Retina (tissue), 1 donor: ENCODE data around the gene PLCH2.

ENCODE experiments used
- DNase-seq: peaks from one replicate; pipeline ENCODE4 v3.0.0-alpha.2; 2016

PLCH2 gene

GRCh38 chr1:2502210-2502609 is 26.1 kb downstream of the PLCH2 start:
- no peak for DNase-seq

GRCh38 chr1:2502661-2503553 is 26.8 kb downstream of the PLCH2 start:
- DNase-seq = no peak

DNA sequence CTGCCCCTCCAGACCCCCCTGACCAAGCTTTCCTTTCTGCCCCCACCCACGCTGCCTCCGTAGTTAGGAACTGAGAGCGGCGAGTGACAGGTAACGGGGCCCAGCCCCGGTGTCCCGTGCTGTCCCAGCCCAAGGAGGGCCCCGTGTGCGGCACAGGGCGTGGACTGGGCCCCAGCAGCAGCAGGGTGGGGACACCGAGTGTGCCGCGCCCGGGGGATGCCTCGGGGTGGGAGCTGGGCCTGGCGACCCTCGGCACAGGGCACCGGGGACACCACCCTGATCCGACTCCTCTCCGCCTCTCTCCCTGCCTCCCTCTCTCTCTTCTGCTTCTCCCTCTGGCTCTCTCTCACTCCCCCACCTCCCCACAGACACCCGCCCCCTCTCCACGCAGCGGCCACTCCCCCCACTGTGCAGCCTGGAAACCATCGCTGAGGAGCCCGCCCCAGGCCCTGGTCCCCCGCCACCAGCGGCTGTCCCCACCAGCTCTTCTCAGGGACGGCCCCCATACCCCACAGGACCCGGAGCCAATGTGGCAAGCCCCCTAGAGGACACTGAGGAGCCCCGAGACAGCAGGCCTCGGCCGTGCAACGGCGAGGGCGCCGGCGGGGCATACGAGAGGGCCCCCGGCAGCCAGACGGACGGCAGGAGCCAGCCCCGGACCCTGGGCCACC is 27.6 kb downstream of the PLCH2 start:
- no peak for DNase-seq

DNA sequence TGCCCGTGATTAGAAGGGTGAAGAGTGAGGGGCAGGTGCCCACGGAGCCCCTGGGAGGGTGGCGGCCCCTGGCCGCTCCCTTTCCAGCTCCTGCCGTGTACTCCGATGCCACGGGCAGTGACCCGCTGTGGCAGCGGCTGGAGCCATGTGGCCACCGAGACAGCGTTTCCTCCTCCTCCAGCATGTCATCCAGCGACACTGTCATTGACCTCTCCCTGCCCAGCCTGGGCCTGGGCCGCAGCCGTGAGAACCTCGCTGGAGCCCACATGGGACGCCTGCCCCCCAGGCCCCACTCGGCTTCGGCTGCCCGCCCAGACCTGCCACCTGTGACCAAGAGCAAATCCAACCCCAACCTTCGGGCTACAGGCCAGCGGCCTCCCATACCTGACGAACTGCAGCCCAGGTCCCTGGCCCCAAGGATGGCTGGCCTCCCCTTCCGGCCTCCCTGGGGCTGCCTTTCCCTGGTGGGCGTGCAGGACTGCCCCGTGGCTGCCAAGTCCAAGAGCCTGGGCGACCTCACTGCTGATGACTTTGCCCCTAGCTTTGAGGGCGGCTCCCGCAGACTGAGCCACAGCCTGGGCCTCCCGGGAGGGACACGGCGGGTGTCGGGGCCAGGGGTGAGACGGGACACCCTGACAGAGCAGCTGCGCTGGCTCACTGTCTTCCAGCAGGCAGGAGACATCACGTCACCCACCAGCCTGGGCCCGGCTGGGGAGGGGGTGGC is 28.3 kb downstream of the PLCH2 start:
- DNase-seq = peak; percentile 62

DNA sequence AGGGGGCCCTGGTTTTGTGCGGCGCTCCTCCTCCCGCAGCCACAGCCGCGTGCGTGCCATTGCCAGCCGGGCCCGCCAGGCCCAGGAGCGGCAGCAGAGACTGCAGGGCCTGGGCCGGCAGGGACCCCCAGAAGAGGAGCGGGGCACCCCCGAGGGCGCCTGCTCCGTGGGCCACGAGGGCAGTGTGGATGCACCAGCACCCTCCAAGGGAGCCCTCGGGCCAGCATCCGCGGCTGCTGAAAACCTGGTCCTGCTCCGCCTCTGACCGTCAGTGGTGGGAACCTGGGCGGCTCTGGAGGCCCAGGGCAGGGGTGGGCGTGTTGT is 28.8 kb downstream of the PLCH2 start:
- DNase-seq = no peak

- DNase-seq = no peak
These were observed 29.4 kb downstream of the PLCH2 start for GRCh38 chr1:2505461-2505994.

DNA sequence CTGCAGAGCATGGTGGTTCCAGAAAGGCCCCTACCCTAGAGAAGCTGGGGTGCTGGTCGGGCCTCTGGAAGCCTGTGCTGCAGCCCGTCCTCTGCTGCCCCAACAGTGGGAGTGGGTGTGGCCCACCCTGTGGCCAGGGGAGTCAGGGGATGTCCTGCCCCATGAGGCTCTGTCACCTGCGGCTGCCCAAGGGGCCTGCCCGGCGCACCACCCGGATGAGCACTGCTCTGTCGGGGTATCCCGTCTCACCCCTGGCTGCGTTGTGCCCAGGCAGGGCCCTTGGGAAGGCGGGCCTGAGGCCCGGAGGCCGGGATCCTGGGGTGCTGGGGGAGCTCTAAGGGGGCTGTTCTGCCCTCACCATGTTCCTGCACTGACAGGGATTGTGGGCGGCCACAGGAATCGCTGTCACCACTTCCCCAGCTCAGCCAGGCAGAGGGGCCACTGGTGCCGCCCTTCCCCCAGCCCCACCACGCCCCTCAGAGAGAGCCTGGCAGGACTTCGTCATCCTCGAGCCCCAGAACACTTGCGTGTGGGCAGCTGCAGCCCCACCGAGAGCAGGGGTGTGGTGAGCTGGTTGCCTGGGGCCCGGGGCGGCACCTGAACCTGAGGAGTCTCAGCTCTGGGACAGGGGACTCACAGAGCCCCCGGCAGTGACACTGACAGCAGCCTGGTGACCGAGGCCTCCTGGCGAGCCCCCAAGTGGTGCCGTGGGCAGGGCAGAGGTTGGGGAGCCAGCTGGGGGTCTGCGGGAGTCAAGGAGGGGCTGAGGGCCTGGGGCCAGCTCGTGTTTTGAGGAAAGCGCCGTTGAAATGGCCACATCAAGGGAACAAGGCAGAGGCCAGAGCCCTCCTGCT is 30.1 kb downstream of the PLCH2 start:
- DNase-seq = no peak

GRCh38 chr1:2506901-2507565 is 30.9 kb downstream of the PLCH2 start:
- no peak for DNase-seq

DNA sequence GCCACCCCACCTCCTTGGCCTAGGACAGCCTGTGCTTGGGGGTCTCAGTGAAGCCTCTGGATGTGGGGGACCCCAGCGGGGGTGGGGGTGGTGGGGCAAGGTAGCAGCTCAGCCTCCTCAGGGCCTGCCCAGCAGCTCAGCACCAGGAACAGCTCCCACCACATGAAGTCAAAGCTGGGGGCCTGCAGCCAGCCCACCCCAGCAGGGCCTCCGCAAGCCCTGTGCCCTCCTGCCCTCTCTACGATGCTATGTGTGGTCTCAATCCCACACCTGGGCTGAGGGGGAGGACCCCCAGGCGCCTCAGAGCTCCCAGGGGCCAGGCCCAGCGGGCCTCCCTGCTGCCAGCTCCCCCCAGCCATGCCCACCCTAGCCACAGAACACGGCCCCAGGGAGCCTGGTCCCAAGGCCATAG is 31.7 kb downstream of the PLCH2 start:
- no peak for DNase-seq

DNA sequence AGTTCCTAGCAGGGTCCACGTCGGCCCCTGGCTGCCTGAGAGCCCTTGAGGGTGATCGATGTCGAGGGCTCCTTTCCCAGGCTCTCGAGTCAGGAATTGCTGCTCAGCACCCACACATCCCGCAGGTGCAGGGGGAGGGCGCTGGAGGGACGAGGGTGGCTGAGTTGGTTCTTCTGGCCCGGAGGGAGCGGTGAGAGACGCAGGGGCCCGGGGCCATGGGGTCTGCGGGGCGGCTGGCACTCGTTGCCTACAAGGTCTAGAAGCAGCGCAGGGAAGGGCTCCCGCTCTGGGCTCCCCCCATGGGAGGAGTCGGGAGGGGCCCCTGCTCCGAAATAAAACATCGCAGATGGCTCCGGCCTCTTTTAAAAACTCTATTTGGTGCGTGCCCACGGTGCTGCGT is 32.1 kb downstream of the PLCH2 start:
- DNase-seq = no peak

GRCh38 chr1:2508751-2509150 is 32.7 kb downstream of the PLCH2 start:
- DNase-seq = no peak

DNA sequence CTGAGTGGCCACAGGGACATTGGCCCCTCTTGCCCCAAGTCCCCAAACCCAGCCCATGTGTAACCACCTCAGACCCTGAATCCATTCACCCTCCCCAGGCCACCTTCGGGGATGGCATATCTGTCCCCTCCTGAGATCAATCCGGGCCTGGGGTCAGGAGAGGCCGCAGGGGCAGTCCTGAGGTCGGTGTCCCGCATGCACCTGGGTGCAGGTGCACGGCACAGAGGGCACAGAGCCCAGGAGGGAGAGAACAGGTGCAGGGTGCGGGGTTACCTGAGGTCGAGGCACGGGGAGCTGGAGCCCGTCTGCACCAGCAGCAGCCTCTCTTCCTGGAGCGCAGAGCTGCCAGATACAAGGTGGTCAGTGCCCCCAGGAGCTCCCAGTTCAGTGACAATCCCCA is 33.5 kb downstream of the PLCH2 start:
- DNase-seq = no peak

- DNase-seq = no peak
These were observed 34.5 kb downstream of the PLCH2 start for GRCh38 chr1:2510366-2511155.

DNA sequence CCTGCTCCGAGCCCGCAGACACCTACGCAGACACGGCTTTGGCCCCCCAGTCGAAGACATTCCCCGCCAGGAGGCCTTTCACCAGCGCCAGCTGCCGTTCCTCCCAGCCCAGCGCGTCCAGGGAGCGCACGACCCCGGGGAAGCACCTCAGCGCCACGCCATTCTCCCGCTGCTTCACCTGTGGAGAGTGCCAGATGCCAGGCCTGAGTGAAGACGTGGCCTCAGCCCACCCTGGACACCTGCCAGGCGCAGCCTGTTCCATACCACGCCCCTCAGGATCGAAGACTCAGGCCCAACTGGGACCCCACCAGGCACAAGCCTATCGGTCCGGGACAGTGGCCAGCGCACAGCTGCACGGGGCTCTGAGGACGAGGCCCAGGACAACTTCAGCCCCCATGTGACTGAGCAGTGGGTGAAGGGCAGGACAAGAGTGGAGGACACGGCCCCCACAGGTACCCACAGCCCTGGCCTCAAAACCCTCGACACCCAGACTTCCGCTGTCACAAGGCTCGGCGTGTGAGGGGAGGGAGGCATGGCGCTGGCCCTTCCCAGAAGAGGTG is 36.9 kb downstream of the PLCH2 start:
- DNase-seq = no peak

- no peak for DNase-seq
These were observed 38.0 kb downstream of the PLCH2 start for GRCh38 chr1:2513939-2514652.

- DNase-seq = no peak
These were observed 39.0 kb downstream of the PLCH2 start for GRCh38 chr1:2514863-2515762.

DNA sequence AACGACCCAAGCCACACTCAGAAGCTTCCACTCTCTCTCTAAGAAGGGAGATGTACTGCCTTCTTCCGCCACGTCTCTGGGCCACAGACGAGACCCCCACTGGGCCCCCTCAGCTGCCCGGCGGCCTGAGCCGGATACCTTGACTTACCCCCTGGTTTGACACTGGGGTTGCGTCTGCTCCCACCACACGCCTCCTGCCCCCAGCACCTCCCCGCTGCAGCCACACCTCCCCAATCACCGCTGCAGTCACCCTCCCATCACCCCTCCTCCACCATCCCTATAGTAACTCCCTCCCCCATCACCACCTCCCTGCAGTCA is 39.6 kb downstream of the PLCH2 start:
- no peak for DNase-seq

DNA sequence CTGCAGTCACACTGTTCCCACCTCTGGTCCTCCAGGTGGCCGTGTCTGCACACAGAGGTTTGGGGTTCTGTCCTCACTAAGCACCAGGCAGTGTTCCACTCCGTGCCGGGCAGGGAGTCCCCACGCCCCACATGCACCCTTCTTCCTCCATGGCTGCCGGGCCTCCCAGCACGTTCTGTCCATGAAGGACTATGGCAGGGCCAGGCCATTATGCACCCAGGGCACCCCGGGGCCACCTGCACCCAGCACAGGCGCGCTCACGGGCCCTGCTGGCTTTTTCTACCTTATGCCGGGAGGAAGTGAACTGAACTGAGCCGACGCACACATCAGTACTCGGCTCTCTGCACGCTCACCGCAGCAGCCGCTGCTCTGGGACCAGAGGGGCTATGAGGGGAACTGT is 40.0 kb downstream of the PLCH2 start:
- no peak for DNase-seq

DNA sequence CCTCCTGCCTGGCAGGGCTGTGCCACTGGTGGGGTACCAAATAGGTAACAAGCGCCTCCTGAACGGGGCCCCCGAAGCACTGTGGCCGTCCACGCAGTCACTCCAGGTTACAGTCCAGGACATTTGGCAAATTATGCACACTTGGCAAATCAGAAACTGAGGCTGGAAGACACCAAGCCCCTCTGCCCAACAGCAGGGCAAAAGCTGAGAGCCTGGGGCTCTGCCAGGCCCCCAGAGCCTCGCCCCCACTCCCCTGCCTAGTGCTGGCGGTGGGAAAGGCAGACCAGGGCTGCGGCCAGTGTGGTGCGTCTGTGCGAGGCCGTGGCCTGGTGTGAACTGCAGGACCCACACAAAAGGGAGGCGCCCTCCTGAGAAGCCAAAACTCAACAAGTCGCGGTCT is 40.9 kb downstream of the PLCH2 start:
- DNase-seq = no peak
